HuH-7 (cell line): ENCODE data around the gene MMP24OS.

Source experiments
- DNase-seq: peaks from one replicate; pipeline ENCODE4 v3.0.0; 2011; ENCODE audit warnings: low spot score

Gene MMP24OS

GRCh38 chr20:35251613-35251940 is 26.3 kb downstream of the MMP24OS start:
- DNase-seq = no peak

GRCh38 chr20:35248641-35249475 is 29.1 kb downstream of the MMP24OS start:
- no peak for DNase-seq

DNA sequence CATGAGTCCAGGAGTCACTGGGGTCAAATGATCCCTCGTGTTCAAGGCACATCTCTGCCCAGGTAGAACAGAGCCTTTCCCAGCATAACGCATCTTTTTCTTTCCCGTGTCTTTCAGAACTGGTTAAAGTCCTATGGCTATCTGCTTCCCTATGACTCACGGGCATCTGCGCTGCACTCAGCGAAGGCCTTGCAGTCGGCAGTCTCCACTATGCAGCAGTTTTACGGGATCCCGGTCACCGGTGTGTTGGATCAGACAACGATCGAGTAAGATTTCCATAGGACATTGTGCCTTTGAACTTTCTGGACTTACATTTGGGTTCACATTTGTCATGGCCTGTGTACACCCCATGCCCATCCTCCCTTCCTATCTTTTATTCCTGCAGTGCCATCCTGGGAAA is 31.2 kb downstream of the MMP24OS start:
- DNase-seq = no peak

GRCh38 chr20:35243986-35244385 is 33.9 kb downstream of the MMP24OS start:
- no peak for DNase-seq

- DNase-seq = no peak
Observed at GRCh38 chr20:35243317-35243716, 34.6 kb downstream of the MMP24OS start.

DNA sequence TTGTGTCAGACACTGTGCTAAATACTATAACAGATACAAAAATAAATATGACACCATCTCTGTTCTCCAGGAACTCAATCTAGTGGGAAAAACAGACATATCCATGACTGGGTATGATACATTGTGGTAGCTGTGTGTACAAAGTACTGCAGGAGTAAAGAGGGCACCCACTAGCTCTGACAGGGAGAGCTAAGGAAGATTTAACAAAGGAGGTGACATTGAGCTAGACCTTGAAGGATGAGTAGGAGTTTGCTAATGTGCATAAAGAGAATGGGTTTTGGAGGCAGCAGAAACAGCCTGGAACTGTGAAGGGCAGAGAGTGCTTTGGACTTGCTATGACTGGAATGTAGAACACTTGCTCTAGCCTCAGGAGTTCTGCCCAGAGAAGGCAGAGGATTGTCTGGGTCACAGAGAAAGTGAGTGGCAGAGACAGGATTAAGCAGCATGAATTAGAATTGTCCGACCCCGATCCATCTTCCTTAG is 37.1 kb downstream of the MMP24OS start:
- no peak for DNase-seq

- DNase-seq = no peak
Observed at GRCh38 chr20:35240083-35240810, 37.7 kb downstream of the MMP24OS start.

DNA sequence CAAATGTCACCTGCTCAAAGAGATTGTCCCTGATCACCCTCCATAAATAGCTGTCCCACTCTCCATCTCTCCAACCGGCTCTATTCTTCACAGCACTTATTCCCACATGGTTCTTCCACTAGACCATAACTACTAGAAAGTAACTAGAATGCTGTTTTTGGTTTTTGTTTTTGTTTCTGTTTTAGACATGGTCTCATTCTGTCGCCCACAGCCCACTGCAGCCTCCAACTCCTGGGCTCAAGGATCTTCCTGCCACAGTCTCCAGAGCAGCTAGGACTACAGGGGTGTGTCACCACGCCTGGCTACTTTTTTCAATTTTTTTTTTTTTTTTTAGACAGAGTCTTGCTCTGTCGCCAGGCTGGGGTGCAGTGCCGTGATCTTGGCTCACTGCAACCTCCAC is 39.2 kb downstream of the MMP24OS start:
- no peak for DNase-seq

DNA sequence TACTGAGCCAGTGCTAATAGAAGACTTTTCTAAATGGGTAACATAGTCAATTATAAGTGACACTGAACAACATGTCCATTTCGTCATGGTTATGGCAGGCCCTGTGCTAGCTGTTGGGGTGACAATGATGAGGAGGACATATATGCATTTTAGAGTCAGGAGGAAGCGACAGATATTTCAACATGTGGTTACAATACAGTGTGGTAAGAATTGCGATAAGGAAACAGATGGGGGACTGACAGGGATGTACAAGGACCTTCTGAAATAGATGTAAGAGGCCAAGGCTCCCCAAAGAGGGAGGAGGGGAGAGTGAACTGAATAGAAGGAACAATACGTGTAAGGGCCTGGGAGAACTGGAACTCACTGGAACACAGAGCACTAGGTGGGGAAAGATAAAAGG is 39.8 kb downstream of the MMP24OS start:
- DNase-seq = no peak

DNA sequence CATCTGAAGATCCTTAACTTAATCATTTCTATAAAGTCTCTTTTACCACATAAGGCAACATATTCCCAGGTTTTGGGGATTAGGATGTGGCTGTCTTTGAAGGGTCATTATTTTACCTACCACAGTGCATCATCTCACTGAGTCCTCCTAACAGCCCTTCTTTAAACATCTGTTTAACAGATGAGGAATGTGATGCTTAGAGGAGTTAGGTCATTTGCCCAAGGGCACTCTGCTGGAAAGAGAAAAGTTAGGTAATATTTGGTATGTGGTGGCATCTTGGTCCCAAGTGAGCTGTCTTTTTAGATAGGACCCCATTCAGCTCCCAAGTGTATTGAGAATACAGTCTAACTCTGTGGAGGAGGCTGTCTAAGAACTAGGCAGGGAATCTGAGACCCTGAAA is 40.4 kb downstream of the MMP24OS start:
- no peak for DNase-seq

GRCh38 chr20:35235881-35236280 is 42.0 kb downstream of the MMP24OS start:
- no peak for DNase-seq

DNA sequence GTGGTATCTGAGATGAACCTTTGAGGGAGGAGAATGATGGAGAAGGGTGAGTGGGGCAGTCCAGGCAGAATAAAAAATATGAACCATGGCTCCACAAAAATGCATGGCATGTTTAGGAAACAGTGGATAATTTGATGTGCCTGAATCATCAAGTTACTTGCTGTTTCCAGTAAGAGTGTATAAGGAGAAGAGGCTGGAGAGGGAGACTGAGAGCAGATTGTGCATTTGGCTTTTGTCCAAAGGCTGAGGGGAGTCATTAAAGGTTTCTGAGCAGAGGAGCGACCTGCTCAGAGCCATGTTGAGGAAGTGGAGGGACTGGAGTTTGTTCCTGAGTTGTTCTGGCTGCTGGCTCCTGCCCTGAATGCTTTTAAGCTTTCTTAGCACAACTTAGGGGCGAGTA is 45.3 kb downstream of the MMP24OS start:
- DNase-seq = no peak

DNA sequence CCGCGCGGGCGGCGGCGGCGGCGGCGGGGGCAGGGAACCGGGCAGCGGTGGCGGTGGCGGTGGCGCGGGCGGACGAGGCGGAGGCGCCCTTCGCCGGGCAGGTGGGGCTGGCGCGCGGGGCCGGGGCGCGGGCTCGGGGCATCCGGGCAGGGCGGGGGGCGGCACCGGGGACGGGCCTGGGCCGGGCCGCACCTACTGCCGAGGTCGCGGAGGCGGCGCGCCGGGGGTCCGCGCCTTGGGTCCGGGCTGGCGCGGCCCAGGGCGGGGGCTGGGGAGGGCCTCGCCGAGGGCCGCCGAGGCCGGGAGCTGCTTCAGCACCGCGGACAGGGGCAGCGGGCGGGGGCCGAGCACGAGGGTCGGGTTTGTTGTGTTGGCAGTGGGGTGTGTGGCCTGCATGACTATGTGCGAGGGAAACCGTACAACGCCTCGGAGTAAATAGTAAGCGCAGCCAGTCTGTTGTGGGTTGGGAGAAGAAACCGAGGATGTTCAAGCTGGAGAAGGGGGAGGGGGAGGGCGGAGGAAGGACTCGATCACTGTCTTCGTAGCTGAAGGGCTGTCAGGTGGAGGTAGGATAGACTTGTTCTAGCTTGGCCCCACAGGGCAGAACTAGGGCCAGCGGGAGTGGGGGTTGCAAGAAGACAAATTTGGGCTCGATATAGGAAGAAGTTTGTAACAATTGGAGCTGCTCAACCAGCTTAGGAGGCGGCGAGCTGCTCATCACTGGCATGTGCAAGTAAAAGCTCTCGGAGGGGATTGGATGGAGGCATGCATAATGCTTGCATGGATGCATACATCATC is 50.8 kb downstream of the MMP24OS start:
- DNase-seq = peak; percentile 88
